HCT116 (cell line): ENCODE measurements around the gene NSFL1C.

Source experiments
- CTCF ChIP-seq, 3 experiments: fragments of 200-600 bp in 1 of 3; sonication (generic) in 1 of 3; IDR thresholded peaks in 2 of 3; conservative IDR thresholded peaks in 1 of 3; 2 replicates each; pipeline ENCODE4 v1.5.1; 2012 to 2017; ENCODE audit warnings: low read depth in 2 of 3, low read length in 2 of 3, antibody characterized with exemption in 1 of 3, borderline replicate concordance in 1 of 3, control low read depth in 1 of 3, mild to moderate bottlenecking in 1 of 3, mixed read lengths in 1 of 3, mixed run types in 1 of 3, moderate library complexity in 1 of 3; ENCODE audit not compliant: insufficient read depth in 1 of 3
- POLR2AphosphoS5 ChIP-seq: IDR thresholded peaks from 2 replicates; pipeline ENCODE4 v1.6.1; 2011; ENCODE audit warnings: mild to moderate bottlenecking, low read depth, low read length, moderate library complexity
- SP1 ChIP-seq: IDR thresholded peaks from 2 replicates; pipeline ENCODE4 v1.6.1; 2012; ENCODE audit warnings: low read depth

- no peak for TF ChIP-seq POLR2AphosphoS5
- TF ChIP-seq CTCF (IDR thresholded peaks at IDR 0.05 in 2 of 3, conservative IDR thresholded peaks at IDR 0.05 in 1 of 3; ENCODE audit: borderline replicate concordance in 1 of 3, insufficient read depth in 1 of 3, low read depth in 2 of 3, low read length in 2 of 3), result no peak
- no peak for TF ChIP-seq SP1
These were observed 24.7 kb upstream of the NSFL1C start, which contains the start of gene SIRPB2 for GRCh38 chr20:1491281-1491840.
